HG02981 (cell line): ENCODE data around the gene GTF2A2.
"Not testable (repeated sequence)": the region's sequence is repeated elsewhere in the genome, so short reads cannot be mapped to it uniquely, and the experiment has no call there.

Experiments used
- ATAC-seq: cut with Tn5 transposase; IDR thresholded peaks from one replicate; pipeline ENCODE4 v1.9.1; 2021; ENCODE audit warnings: mild to moderate bottlenecking, moderate library complexity; ENCODE audit not compliant: unreplicated experiment

GTF2A2 gene, protein sequence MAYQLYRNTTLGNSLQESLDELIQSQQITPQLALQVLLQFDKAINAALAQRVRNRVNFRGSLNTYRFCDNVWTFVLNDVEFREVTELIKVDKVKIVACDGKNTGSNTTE

DNA sequence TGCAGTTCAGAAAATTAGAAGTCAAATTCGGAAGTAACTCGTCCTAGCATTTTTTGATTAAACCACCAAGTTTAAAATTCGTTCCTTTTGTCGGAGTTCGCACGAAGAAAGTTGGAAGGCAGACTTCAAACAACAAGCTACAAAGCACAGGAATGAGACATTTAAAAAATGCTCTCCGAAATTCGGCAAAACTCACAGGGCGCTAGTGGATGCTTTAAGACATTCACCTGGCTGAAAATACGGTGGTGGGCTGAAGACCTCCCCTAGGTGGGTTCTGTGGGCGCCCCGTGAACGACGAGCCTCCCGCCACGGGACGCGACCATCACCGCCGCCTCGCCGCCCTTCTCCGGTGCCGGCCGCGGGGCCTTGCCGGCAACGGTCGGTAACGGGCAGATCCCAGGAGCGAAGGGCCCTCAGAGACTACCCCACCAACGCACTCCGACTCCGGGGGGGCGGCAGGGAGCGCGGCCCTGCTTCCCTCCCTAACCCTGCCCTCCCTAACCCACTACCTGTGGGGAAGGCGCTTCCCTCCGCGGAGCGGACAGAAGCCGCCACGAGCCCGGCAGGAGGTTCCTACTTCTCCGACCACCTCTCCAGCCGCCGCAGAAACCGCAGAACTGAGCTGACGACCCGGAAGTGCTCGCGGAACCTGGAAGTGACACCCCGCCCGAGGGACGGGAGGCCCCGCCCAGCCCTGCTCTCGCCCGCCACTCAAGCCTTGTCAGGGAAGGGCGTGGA is at the start of gene GTF2A2:
Gene GTF2A2 (minus strand): TSS at position 619 of the 738 bp plus-strand sequence. CDS start 5,238 bp downstream, outside the sequence.
- ATAC-seq: peak; percentile 99

DNA sequence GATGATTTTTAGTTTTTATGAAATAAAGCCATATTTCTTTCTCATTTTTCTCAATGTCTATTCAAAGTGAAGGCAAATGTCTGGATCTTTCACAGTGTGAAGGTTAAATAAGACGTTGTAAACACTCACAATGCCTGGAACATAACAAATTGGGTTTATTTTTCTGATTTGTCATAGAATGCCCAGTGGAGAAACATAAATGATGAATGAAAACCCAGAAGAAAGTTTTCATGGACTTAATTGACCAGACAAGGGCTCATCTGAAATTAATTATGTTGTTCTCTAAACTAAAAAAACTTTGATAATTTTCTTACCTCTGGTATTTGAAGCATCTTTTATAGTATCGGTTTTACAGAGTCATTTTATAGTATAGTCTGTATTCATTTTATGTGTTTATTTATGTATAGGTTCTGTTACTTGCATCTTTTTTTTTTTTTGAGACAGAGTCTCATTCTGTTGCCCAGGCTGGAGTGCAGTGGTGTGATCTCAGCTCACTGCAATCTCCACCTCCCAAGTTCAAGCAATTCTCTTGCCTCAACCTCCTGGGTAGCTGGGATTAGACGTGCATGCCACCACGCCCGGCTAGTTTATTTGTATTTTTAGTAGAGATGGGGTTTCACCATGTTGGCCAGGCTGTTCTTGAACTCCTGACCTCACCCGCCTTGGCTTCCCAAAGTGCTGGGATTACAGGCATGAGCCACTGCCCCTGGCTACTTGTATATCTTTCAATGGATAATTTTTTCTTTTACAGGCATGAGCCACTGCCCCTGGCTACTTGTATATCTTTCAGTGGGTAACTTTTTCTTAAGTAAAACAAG is 46.9 kb upstream of the GTF2A2 start:
- no peak for ATAC-seq

DNA sequence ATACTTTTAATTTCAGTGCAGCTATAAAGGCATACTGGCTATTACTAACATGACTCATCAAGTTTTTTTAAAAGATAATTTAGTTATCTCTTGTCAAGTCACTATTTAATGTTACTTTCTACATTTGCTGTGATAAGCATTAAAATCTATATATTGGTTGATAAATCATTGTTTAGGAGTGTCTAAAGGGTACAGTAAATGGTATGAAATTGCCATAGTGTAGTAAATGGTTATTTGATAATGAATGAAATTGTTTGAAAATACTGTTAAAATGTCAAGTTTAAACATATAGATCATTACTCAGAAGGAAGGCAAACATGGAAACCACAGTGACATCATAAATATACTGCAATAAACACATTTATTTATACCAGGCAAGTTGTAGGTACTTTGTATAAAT is 45.0 kb upstream of the GTF2A2 start:
- no peak for ATAC-seq

DNA sequence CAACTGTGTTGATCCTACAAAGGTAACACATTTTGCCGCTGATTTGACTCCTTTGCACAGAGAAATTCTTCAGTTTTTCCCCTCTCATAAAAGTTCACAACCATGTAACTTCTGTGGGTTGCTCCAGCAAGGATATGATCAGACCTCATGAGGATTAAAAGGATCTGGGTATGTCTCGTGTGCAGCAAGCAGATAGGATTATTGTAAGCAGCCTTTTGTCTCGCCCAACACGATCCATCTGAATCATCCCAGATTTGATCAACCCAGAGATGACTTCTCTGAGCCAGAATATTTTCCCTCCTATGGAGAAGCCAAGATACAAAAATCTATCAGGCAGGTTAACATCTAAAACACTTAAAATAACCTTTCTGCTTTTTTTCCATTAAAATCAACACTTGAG is 44.6 kb upstream of the GTF2A2 start:
- no peak for ATAC-seq

DNA sequence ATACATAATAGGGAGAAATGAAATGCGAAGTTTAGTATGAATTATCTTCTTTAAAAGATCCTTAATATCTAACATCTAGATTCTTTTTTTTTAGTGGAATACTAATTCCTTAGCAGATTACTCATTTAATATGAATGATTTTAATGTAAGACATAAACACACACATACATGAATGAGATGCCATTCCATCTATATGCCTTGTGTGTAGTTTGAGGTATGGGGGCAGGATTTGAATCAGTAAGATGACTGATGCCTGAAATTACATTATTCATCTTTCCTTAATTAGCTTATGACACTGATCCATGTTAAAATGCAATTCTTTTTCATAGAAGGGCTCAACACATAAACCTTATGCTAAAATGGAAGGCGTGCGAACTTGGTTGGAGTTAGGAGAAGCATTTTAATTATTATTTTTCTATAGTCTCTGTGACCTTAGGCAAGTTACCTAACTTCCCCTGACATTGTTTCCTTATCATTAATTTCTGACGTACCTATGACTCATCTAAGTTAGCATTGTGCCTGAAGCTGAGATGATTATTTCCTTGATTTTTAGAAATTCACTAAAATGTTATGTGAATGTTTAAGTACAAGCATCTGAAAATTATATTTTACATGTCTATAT is 42.6 kb upstream of the GTF2A2 start:
- no peak for ATAC-seq

DNA sequence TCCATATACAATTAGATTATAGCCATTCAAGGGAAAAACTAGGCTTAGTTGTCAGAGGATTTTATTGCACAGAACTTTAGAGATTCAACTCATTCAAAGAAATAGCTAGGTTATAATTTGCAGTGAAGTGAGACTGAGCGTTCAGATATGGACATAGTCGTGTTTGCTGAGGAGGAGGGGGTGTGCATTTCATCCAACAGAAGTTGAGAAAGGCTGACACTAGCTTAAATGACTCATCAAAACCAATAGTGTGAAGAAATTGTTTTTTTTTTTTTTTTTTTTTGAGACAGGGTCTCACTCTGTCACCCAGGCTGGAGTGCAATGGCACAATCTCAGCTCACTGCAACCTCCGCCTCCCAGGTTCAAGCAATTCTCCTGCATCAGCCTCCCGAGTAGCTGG is 40.8 kb upstream of the GTF2A2 start:
- not testable (repeated sequence) for ATAC-seq

DNA sequence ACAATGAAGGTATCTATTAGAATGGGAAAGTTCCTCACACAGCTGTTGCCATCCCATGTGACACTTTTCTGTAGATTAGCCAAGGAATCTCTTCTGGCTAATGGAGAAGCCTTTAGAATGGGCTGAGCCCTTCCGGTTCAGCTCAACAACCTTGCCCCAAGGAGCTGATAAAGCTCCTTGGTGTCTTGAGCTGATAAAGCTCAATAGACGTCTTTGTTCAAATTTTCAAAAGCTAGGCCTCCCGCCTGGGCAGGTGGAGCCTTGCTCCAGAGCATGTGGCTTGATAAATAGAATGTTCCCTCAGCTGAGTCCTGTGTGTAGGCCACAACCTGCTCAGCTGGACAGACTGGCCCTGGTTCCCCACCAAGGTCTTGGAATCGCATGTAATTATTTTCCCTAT is 39.0 kb upstream of the GTF2A2 start:
- no peak for ATAC-seq

DNA sequence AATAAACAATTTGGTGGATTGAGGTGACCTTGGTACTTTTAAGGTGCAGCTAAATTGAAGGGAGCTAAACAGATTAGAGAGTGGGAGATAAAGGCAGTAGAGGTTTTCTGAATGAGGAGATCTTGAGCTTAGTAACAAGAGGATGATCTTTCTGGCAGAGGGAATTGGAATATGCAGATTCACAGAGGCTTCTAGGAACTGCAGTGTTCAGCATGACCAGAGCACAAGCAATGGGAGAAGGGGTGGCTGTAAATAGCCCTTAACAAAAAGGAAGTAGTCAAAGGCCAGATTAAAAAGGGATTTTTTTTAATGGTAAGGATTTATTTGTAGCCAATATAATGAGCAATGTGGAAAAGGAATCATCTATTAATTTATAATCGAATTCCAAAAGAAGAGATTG is 37.5 kb upstream of the GTF2A2 start:
- ATAC-seq: no peak

DNA sequence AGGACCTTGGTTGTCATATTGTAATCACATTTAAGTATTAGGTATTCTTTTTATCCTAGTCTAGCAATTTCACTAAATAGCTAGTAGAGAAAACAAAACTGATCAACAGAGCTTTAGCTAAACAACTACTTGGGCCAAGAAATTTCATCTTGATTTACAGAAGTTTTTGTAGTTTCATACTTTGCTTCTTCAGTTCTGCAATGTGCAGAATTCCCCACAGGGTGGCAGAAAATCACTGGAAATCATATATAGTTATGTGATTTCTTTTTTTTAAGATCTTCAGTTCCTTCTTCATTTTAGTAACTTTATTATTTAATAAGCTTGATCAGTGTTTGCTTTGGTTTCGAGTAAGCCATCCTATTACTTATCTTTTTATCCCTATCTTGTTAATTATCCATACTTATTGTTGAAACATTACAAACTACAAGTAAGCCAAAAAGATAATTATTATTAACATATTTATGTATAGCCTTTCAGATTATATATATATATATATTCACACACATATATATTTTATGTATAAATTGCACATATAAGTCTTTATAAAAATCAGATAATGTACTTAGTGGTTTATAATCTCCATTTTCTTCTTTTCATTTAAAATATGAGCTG is 34.0 kb upstream of the GTF2A2 start:
- no peak for ATAC-seq

DNA sequence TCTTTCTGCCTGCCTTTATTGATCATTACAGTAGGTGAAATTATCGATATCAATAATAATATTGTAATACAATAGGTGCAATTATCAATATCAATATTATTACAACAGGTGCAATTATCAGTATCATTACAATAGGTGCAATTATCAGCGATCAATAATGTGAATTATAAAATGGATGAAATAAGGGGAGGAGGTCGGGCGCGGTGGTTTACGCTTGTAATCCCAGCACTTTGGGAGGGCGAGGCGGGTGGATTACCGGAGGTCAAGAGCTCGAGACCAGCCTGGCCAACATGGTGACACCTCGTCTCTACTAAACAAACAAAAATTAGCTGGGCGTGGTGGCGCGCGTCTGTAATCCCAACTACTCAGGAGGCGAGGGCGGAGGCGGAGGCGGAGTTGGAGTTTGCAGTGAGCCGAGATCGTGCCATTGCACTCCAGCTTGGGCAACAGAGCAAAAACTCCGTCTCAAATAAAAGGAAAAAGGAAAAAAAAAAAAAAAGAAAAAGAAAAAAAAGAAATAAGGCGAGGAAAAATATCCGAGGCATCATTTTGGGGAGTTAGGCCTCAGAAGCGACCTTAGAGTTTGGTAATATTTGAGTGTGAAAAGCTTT is 32.4 kb upstream of the GTF2A2 start:
- no peak for ATAC-seq

DNA sequence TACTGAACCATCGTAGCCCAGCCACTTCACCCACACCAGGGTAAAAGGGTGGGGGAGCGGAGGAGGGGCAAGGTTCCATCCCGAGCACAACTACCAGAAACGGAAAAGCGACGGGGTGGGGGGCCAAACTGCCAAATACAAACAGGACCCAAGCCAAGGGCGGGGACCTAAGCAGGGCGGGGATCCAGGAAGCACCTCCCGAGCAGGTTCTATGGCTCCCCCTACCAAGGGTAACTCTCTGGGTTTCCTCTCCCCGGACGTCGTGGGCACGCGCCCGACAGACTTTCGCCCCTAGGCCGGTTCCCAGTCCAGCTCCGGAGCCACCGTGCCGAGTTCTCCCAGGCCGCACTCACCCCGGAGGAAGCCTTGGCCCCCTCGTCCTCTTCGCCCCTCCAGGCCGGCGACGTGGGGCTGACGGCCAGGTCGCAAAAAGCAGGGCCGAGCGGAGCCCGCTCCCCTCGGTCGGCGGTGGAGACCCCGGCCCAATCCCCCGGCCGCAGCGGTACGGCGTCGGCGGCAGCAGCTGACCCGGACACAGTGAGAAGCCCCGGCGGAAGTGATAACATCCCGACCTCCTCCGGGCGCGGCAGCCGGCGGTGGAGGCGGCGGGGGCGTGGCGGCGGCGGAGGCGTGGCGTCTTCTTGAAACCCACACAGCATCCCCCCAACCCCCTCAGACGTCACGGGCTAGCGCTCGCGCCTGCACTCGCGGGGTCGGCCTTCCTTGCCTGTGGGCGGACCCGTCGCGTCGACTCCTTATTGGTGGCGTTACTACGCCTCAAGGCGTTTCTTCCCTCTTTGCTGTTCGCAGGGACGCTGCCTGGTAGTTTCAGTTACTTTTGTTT is 31.7 kb upstream of the GTF2A2 start, which contains the start of gene BNIP2:
Gene BNIP2 (minus strand): TSS at position 539 of the 844 bp plus-strand sequence. CDS start 6,863 bp downstream, outside the sequence.
- peak; percentile 81 for ATAC-seq

DNA sequence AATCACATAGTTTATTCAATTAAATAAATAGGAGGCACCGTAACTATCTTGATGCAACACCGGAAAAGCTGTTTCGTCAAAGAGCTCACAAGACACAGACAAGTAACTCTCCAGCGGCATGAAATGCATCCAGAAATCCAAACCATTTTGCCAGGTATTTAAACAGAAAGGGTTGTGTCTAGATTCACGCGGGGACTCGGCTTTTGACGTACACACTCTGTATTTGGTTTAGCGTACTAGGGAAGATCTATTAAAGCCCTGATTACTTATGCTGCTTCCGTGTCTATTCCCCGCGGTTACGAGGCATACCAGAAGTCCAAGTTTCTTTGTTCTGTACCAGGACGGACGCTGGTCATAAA is 31.1 kb upstream of the GTF2A2 start:
- ATAC-seq: peak; percentile 4

DNA sequence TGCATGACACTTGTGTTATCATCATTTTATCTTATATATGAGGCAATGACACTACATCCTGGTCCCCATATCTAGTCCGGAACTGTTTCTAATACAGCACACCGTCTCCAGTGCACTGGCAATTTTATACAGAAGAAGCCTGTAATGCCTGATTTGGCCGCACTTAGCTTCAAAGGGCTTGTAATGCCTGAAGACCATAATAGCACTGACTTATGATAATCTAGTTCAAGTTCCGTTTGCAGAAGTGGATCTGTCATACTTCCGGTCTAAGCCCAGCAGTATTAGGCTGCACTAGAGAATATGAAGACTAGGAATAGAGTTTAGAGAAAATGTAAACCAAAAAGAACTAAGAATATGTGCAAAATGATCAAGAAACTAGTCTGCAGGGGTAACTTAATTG is 30.5 kb upstream of the GTF2A2 start:
- ATAC-seq: no peak

DNA sequence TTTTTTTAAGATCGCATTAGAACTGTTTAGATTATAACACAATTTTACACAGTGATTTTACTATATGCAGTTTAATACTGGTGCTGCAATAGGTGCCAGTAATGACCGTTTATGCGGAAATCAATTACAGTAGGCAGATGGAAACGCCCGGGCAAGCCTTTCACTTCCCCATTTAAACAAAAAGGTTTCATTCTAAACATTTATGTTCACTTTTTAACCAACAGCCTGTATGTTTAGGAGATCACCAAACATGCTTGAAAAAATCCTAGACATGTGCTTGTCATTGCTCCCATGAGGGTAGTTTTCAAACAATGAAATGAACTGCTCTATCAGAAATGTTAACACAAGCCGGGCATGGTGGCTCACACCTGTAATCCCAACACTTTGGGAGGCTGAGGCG is 29.1 kb upstream of the GTF2A2 start:
- ATAC-seq: peak; percentile 19

DNA sequence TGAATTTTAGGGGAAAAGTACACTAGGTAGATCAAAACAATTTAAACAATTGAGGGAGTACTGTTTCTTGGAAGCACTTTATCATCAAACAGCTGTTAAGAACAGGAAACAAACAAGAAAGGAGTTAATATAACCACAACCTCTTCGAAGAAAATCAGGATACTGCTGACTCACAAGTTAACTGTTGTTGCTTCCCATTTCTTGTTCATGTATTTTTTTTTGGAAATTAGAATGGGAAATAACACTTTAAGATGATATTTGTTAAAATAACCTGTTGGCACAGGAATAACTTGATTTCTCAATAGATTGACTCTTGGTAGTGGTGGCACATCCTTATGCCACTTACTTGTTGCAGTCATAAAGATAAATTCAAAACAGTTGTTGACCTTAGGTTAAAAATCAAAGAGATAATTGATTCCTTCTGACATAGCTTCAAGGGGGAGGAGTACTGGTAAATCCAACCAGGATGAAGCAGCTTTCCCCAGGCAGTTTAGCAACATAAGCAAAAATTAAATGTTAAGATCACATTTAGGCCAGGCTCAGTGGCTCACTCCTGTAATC is 28.5 kb upstream of the GTF2A2 start:
- no peak for ATAC-seq

DNA sequence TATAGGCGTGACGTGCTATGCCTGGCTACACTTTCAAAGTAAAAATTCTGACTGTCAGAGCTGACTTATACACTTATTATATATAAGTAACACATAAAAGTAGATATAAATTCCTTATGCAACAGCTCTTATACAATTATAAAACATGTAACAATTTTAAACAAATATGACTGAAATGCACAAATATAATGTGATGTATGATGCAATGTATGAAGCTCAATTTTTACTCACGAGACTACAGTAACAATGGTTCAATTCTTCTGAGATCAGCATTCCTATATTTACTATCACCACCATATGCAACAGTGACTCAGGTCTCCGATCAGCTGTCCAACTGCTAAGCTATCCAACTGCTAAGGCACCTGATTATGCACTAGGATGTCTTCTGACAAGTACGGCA is 23.6 kb upstream of the GTF2A2 start:
- ATAC-seq: no peak

DNA sequence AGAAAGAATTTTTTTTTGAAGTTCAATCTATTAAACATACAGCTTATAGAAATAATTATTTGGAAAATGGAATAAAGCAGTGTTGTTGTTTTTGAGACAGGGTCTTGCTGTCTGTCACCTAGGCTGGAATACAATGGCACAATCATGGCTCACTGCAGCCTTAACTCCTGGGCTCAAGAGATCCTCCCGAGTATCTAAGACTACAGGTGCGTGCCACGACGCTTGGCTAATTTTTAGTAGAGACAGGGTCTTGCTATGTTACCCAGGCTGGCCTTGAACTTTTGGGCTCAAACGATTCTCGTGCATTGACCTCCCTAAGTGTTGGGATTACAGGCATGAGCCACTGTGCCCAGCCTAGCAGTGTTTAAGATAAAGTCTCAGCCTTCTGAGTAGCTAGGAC is 23.0 kb upstream of the GTF2A2 start:
- no peak for ATAC-seq

DNA sequence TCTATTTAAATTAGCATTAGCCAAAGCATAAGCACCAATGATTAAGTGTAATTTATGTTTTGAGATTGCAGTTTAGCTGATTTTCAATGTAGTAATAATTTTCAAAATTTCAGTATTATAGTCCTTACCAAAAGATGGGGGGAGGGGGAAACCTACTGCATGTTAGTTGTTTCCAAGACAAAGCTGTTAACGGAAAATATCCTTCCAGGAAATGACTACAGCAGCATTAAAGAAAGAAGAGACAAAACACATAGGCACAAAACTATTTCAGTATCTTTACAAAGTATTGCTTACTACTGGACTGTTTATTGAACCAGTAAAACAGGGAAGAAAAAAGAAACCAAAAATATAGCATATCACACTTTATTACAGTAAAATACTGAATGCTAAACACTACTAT is 21.3 kb upstream of the GTF2A2 start:
- no peak for ATAC-seq

DNA sequence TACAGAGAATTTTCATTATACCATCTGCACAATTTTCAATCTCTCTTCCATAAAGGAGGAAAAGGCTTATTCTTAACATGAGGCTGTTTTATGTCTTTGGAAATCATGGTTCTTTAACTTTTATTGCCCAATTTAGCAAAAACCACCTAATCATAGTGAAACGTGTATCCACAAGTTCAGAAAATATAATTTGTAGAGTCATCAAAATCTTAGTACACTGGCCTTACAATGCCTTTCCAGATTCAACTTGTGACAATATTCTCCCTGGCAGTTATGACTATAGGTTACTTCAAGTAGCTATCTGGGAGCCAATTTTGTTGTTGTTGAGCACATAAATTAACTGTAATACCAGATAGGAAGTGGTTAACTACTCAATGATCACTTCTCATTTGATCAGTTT is 20.9 kb upstream of the GTF2A2 start:
- ATAC-seq: no peak
